ENCODE results near the gene PDCD4.

The PDCD4 gene

GRCh38 chr10:110857265-110858171, 14.2 kb upstream of the PDCD4 start:
- Histone ChIP-seq H3K4me1 (ENCODE audit: insufficient read depth, low read length) (no peaks in the 10 kb centered on the region), H3K9me3 (ENCODE audit: insufficient read depth, low read depth, low read length) (no peaks in the 10 kb centered on the region), H3K27me3 (ENCODE audit: insufficient read depth, low read length) (no peaks in the 10 kb centered on the region), H3K4me3 (ENCODE audit: low read length) (no peak overlapping the region), H3K27ac (ENCODE audit: low read length) (no peak overlapping the region), H3K36me3 (ENCODE audit: insufficient read depth, low read depth, low read length) (no peaks in the 10 kb centered on the region), H3K9ac (ENCODE audit: low read depth, low read length) (no peak overlapping the region)

DNA sequence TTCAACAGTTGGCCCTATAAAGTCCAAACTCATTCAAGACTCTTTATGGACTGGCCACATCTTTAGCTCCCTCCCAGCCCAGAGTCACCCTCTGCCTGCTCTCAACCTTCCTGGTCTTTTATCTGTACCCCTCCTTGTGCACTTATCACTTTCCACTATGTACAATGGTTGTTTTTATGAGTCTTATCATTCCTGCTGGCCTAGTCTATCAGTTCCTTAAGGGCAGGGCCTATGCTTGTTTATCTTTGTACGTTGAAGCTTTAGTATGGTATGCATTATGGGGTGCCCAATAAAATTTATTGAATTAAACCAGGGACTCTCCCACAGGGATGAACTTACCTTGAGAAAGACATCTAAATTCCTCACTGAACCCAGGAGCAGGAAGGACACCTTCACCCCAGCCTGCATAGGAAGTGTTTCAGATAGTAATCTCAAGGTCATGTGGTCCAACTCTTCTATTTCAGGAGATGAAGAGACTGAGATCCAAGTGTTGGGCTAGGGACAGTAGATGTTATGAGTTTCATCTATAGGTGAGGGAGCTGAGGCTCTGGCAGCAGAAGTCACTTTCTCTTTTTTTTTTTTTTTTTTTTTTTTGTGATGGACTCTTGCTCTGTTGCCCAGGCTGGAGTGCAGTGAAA, 13.3 kb upstream of the PDCD4 start:
- Histone ChIP-seq H3K4me3 (ENCODE audit: low read length) (no peak overlapping the region), H3K4me1 (ENCODE audit: insufficient read depth, low read length) (no peaks in the 10 kb centered on the region), H3K9me3 (ENCODE audit: insufficient read depth, low read depth, low read length) (no peaks in the 10 kb centered on the region), H3K27ac (ENCODE audit: low read length) (no peak overlapping the region), H3K9ac (ENCODE audit: low read depth, low read length) (no peak overlapping the region), H3K27me3 (ENCODE audit: insufficient read depth, low read length) (no peaks in the 10 kb centered on the region), H3K36me3 (ENCODE audit: insufficient read depth, low read depth, low read length) (no peaks in the 10 kb centered on the region)

DNA sequence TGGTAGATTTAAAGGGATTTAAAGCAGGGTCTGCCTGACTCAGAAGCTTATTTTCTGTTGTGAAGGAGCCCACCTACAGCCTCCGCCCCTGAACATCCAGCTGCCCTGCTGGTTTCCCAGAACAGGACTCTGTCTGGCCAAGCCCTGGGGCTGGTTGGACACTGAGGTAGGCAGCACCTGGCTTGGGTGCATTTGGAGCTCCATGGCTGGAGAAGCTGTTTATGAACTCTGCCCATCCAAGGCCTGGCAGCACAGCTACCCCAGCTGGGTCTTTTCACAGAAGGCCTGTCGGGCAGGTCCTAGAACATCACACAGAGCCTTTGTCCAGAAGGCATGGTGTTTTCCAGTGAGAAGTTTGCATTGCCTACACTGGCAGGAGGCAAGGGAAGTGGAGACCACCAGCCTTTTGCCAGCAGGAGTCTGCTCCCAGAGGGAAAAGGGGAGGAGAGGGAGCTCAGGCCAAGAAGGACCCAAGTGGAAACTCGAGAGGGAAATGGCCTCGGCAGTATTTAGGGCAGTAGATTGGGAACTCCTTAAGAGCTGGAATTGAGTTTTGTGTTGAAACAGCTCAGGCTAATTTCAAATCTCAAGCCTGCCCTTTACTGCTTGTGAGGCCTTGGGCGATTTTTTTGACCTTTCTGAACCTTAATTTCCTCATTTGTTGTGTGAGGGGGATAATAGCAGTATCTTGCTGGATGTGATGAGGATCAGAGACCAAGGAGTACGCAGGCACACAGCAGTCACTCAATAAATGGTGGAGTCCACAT, 12.3 kb upstream of the PDCD4 start:
- Histone ChIP-seq H3K27ac (ENCODE audit: low read length) (no peak overlapping the region), H3K9ac (ENCODE audit: low read depth, low read length) (no peak overlapping the region), H3K36me3 (ENCODE audit: insufficient read depth, low read depth, low read length) (no peaks in the 10 kb centered on the region), H3K9me3 (ENCODE audit: insufficient read depth, low read depth, low read length) (no peaks in the 10 kb centered on the region), H3K4me1 (ENCODE audit: insufficient read depth, low read length) (no peaks in the 10 kb centered on the region), H3K27me3 (ENCODE audit: insufficient read depth, low read length) (no peaks in the 10 kb centered on the region), H3K4me3 (ENCODE audit: low read length) (no peak overlapping the region)

- no peaks in the 10 kb centered on the region for H3K9me3 ChIP-seq (ENCODE audit: insufficient read depth, low read depth, low read length)
- no peaks in the 10 kb centered on the region for H3K27me3 ChIP-seq (ENCODE audit: insufficient read depth, low read length)
- no peak overlapping the region for H3K4me3 ChIP-seq (ENCODE audit: low read length)
- H3K27ac ChIP-seq (ENCODE audit: low read length): no peak overlapping the region
- no peak overlapping the region for H3K9ac ChIP-seq (ENCODE audit: low read depth, low read length)
- H3K4me1 ChIP-seq (ENCODE audit: insufficient read depth, low read length): no peaks in the 10 kb centered on the region
- H3K36me3 ChIP-seq (ENCODE audit: insufficient read depth, low read depth, low read length): no peaks in the 10 kb centered on the region
These were observed 11.8 kb upstream of the PDCD4 start for GRCh38 chr10:110859973-110860376.

DNA sequence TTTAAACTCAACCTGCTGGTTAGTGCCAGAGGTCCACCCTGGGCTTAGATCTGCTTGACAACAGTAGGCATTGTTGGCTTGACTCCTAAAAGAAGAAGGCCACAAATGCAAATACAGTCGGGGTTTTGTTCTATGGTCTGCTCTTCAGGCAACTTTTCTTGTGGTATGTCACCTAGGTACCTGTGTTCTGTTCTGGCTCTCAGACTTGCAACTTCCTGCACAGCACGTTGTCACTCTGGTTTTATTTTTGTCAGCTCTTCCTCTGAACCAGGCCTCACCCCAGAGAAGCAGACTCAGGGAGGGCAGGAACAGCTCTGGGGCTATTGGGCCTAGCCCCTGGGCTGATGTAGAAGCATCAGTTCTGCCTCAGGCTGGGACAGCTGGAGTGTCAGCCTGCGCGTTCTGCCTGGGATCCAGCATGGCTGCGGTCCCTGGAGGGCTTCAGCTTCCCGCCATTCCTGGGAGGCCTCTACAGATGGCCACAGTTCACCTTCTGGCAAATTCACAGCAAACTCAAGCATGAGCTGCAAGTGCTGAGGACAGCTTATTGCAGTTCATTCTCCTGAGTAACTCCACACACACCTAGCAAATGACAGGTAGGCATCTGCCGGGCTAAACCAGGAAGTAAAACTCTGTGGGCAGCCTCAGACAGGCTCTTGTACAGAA, 11.0 kb upstream of the PDCD4 start:
- no peak overlapping the region for H3K27ac ChIP-seq (ENCODE audit: low read length)
- no peaks in the 10 kb centered on the region for H3K4me1 ChIP-seq (ENCODE audit: insufficient read depth, low read length)
- H3K36me3 ChIP-seq (ENCODE audit: insufficient read depth, low read depth, low read length): no peaks in the 10 kb centered on the region
- no peak overlapping the region for H3K4me3 ChIP-seq (ENCODE audit: low read length)
- no peaks in the 10 kb centered on the region for H3K9me3 ChIP-seq (ENCODE audit: insufficient read depth, low read depth, low read length)
- no peak overlapping the region for H3K9ac ChIP-seq (ENCODE audit: low read depth, low read length)
- H3K27me3 ChIP-seq (ENCODE audit: insufficient read depth, low read length): no peaks in the 10 kb centered on the region

GRCh38 chr10:110861476-110861875, 10.3 kb upstream of the PDCD4 start:
- no peaks in the 10 kb centered on the region for H3K4me1 ChIP-seq (ENCODE audit: insufficient read depth, low read length)
- H3K4me3 ChIP-seq (ENCODE audit: low read length): no peak overlapping the region
- no peaks in the 10 kb centered on the region for H3K27me3 ChIP-seq (ENCODE audit: insufficient read depth, low read length)
- H3K9me3 ChIP-seq (ENCODE audit: insufficient read depth, low read depth, low read length): no peaks in the 10 kb centered on the region
- no peaks in the 10 kb centered on the region for H3K36me3 ChIP-seq (ENCODE audit: insufficient read depth, low read depth, low read length)
- H3K9ac ChIP-seq (ENCODE audit: low read depth, low read length): no peak overlapping the region
- no peak overlapping the region for H3K27ac ChIP-seq (ENCODE audit: low read length)

GRCh38 chr10:110861930-110862649, 9.6 kb upstream of the PDCD4 start:
- Histone ChIP-seq H3K36me3 (ENCODE audit: insufficient read depth, low read depth, low read length) (no peaks in the 10 kb centered on the region), H3K4me3 (ENCODE audit: low read length) (no peak overlapping the region), H3K9ac (ENCODE audit: low read depth, low read length) (no peak overlapping the region), H3K27ac (ENCODE audit: low read length) (no peak overlapping the region), H3K27me3 (ENCODE audit: insufficient read depth, low read length) (no peaks in the 10 kb centered on the region), H3K9me3 (ENCODE audit: insufficient read depth, low read depth, low read length) (no peaks in the 10 kb centered on the region), H3K4me1 (ENCODE audit: insufficient read depth, low read length) (no peaks in the 10 kb centered on the region)

GRCh38 chr10:110862961-110863360, 8.8 kb upstream of the PDCD4 start:
- H3K27me3 ChIP-seq (ENCODE audit: insufficient read depth, low read length): no peaks in the 10 kb centered on the region
- H3K9ac ChIP-seq (ENCODE audit: low read depth, low read length): no peak overlapping the region
- no peaks in the 10 kb centered on the region for H3K9me3 ChIP-seq (ENCODE audit: insufficient read depth, low read depth, low read length)
- no peaks in the 10 kb centered on the region for H3K36me3 ChIP-seq (ENCODE audit: insufficient read depth, low read depth, low read length)
- H3K27ac ChIP-seq (ENCODE audit: low read length): no peak overlapping the region
- no peak overlapping the region for H3K4me3 ChIP-seq (ENCODE audit: low read length)
- no peaks in the 10 kb centered on the region for H3K4me1 ChIP-seq (ENCODE audit: insufficient read depth, low read length)

- H3K4me1 ChIP-seq (ENCODE audit: insufficient read depth, low read length): no peaks in the 10 kb centered on the region
- no peak overlapping the region for H3K4me3 ChIP-seq (ENCODE audit: low read length)
- H3K27me3 ChIP-seq (ENCODE audit: insufficient read depth, low read length): no peaks in the 10 kb centered on the region
- H3K27ac ChIP-seq (ENCODE audit: low read length): no peak overlapping the region
- H3K36me3 ChIP-seq (ENCODE audit: insufficient read depth, low read depth, low read length): no peaks in the 10 kb centered on the region
- no peaks in the 10 kb centered on the region for H3K9me3 ChIP-seq (ENCODE audit: insufficient read depth, low read depth, low read length)
- H3K9ac ChIP-seq (ENCODE audit: low read depth, low read length): no peak overlapping the region
These were observed 8.4 kb upstream of the PDCD4 start for GRCh38 chr10:110863361-110863760.

DNA sequence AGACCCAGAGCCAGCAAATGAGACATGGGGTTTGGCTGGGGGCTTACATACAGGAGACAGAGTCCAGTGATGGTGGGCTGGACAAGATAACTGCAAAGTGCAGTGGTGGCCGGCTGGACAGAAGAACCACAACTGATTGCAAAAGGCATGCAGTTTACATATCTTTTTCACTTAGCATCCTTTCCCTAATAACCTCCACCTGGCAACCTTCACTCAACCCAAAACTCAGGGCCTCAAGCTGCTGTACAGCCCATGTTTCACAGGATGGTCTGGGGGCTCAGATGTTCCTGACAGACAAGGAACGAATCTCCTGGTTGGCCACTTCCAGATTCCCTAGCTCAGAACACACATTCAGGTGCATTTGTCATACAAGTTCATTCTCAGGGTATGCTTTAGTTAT, 7.8 kb upstream of the PDCD4 start:
- Histone ChIP-seq H3K4me3 (ENCODE audit: low read length) (no peak overlapping the region), H3K36me3 (ENCODE audit: insufficient read depth, low read depth, low read length) (no peaks in the 10 kb centered on the region), H3K27ac (ENCODE audit: low read length) (no peak overlapping the region), H3K9ac (ENCODE audit: low read depth, low read length) (no peak overlapping the region), H3K27me3 (ENCODE audit: insufficient read depth, low read length) (no peaks in the 10 kb centered on the region), H3K4me1 (ENCODE audit: insufficient read depth, low read length) (no peaks in the 10 kb centered on the region), H3K9me3 (ENCODE audit: insufficient read depth, low read depth, low read length) (no peaks in the 10 kb centered on the region)

DNA sequence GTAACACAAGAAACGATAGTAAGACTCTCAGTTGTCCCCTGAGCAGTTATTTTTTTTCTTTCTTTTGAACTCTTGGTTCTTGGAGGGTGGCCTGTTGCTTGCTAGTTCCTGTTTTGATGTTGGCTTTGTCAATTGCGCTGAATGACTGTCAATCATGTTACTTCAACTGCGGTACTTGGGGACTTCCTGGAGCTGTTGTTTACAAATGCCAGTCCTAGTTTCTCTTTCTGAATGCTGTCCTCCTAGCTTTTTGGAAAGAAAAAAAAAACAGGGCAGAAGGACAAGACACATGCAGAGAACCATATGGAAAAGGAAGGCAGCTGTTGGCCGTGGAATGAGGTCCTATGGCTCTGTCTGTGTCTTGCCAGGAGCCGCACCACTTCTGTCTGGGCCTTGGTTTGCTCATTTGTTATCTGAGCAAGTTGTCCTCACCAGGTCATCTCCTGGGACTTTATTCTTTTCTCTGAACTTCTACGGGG, 7.0 kb upstream of the PDCD4 start:
- Histone ChIP-seq H3K4me3 (ENCODE audit: low read length) (no peak overlapping the region), H3K36me3 (ENCODE audit: insufficient read depth, low read depth, low read length) (no peaks in the 10 kb centered on the region), H3K9me3 (ENCODE audit: insufficient read depth, low read depth, low read length) (no peaks in the 10 kb centered on the region), H3K27ac (ENCODE audit: low read length) (no peak overlapping the region), H3K4me1 (ENCODE audit: insufficient read depth, low read length) (no peaks in the 10 kb centered on the region), H3K27me3 (ENCODE audit: insufficient read depth, low read length) (no peaks in the 10 kb centered on the region), H3K9ac (ENCODE audit: low read depth, low read length) (no peak overlapping the region)
